GM12878 (cell line): ENCODE measurements around the gene ACSF2. TPM values are rescaled to one million over a fixed set of nuclear protein-coding genes. Genes with fewer than 3 reads are reported as not detected.

ENCODE experiments used
- ATAC-seq: fragments of 200-7000 bp; cut with Tn5 transposase; 3 replicates; pipeline ENCODE4 v1.9.1; 2020; ENCODE audit warnings: mild to moderate bottlenecking, moderate library complexity
- BruUV-seq: library from RNA; stranded (reverse); fragments of 400-500 nt; replicated peaks from 2 replicates; lab custom pipeline; 2021; lab: Mats Ljungman, UMichigan
- CTCF ChIA-PET: fragments of 300-600 bp; sonication (Branson Sonifier 250); formaldehyde crosslinking; extraction: SDS; loops from one replicate; lab custom pipeline; 2021; ENCODE audit warnings: inconsistent platforms; lab: Yijun Ruan, JAX
- POLR2A ChIA-PET: fragments of 350-600 bp; formaldehyde crosslinking; extraction: SDS; loops from one replicate; lab custom pipeline; 2021; ENCODE audit warnings: inconsistent platforms; lab: Charles Lee
- RAD21 ChIA-PET: fragments of 300-600 bp; sonication (Branson Sonifier 250); formaldehyde crosslinking; loops from one replicate; lab custom pipeline; 2023; ENCODE audit warnings: antibody characterized with exemption; ENCODE audit not compliant: unreplicated experiment; lab: Charles Lee
- SMC1A ChIA-PET: fragments of 300-600 bp; sonication (Branson Sonifier 250); formaldehyde crosslinking; loops from one replicate; lab custom pipeline; 2023; ENCODE audit not compliant: unreplicated experiment, uncharacterized antibody; lab: Charles Lee
- DNase-seq: peaks from one replicate; pipeline ENCODE4 v3.0.0-alpha.2; 2011; ENCODE audit warnings: low read depth, low spot score
- FAIRE-seq: peaks from 3 replicates; lab custom pipeline; 2011; peaks lifted over from hg19 to GRCh38; lab: Jason Lieb, UNC
- H2AFZ ChIP-seq: 2 replicates; pipeline ENCODE4 v1.6.0; 2011; ENCODE audit warnings: low read depth, low read length, control low read depth; ENCODE audit not compliant: control insufficient read depth
- H3K27ac ChIP-seq: 2 replicates; pipeline ENCODE4 v1.5.1; 2011; ENCODE audit warnings: control low read depth; ENCODE audit not compliant: control insufficient read depth, insufficient read depth
- H3K27me3 ChIP-seq, 2 experiments: replicated peaks in 1 of 2; 2 replicates each; pipeline versions ENCODE4 v1.6.0 to v1.6.1; 2011; ENCODE audit warnings: low read length in 1 of 2; ENCODE audit not compliant: control insufficient read depth in 2 of 2, insufficient read depth in 2 of 2
- H3K36me3 ChIP-seq, 2 experiments: 2 replicates each; pipeline ENCODE4 v1.5.1; 2011; ENCODE audit warnings: low read length in 1 of 2; ENCODE audit not compliant: control insufficient read depth in 2 of 2, insufficient read depth in 2 of 2
- H3K4me1 ChIP-seq: 2 replicates; pipeline ENCODE4 v1.6.1; 2011; ENCODE audit warnings: mild to moderate bottlenecking, low read length, moderate library complexity, mixed read lengths; ENCODE audit not compliant: control insufficient read depth, insufficient read depth
- H3K4me2 ChIP-seq: 2 replicates; pipeline ENCODE4 v1.6.0; 2011; ENCODE audit warnings: control low read depth; ENCODE audit not compliant: control insufficient read depth, insufficient read depth
- H3K4me3 ChIP-seq: fragments of 200-600 bp; sonication (generic); 2 replicates; pipeline ENCODE4 v1.5.1; 2016
- H3K79me2 ChIP-seq: 2 replicates; pipeline ENCODE4 v1.6.0; 2011; ENCODE audit warnings: low read length; ENCODE audit not compliant: control insufficient read depth, insufficient read depth
- H3K9ac ChIP-seq: 2 replicates; pipeline ENCODE4 v1.8.0; 2011; ENCODE audit warnings: low read length, control low read depth, mixed read lengths; ENCODE audit not compliant: control insufficient read depth, insufficient read depth
- H3K9me3 ChIP-seq: replicated peaks from 3 replicates; pipeline ENCODE4 v1.5.1; 2011; ENCODE audit warnings: mild to moderate bottlenecking, low read length; ENCODE audit not compliant: control insufficient read depth, insufficient read depth
- H4K20me1 ChIP-seq: 2 replicates; pipeline ENCODE4 v1.6.0; 2011; ENCODE audit not compliant: control insufficient read depth, insufficient read depth
- DPF2 ChIP-seq: fragments of 450-650 bp; IDR thresholded peaks from 2 replicates; pipeline ENCODE4 v1.6.1; 2017; ENCODE audit warnings: mild to moderate bottlenecking
- FOXM1 ChIP-seq: IDR thresholded peaks from 2 replicates; pipeline ENCODE4 v1.6.1; 2012; ENCODE audit warnings: low read depth, mild to moderate bottlenecking, inconsistent platforms, low read length, moderate library complexity
- MXI1 ChIP-seq: fragments of 150-350 bp; IDR thresholded peaks from 2 replicates; pipeline ENCODE4 v1.6.1; 2011; ENCODE audit warnings: low read depth, mild to moderate bottlenecking, inconsistent platforms, low read length, improper control_type of control experiment
- POU2F2 ChIP-seq: IDR thresholded peaks from 3 replicates; pipeline ENCODE4 v1.6.1; 2011; ENCODE audit warnings: low read depth, mild to moderate bottlenecking, low read length, borderline replicate concordance
- RB1 ChIP-seq: fragments of 450-650 bp; formaldehyde crosslinking; IDR thresholded peaks from 2 replicates; pipeline ENCODE4 v1.6.1; 2017; ENCODE audit warnings: mild to moderate bottlenecking, borderline replicate concordance
- REST ChIP-seq: IDR thresholded peaks from 2 replicates; pipeline ENCODE4 v1.6.1; 2012; ENCODE audit warnings: mild to moderate bottlenecking, low read depth, low read length
- TCF12 ChIP-seq: IDR thresholded peaks from 2 replicates; pipeline ENCODE4 v1.6.1; 2011; ENCODE audit warnings: low read depth, mild to moderate bottlenecking, low read length
- ZNF622 ChIP-seq: fragments of 450-650 bp; IDR thresholded peaks from 2 replicates; pipeline ENCODE4 v1.6.1; 2017; ENCODE audit warnings: mild to moderate bottlenecking, inconsistent platforms
- ZNF687 ChIP-seq: fragments of 450-650 bp; IDR thresholded peaks from 2 replicates; pipeline ENCODE4 v1.6.1; 2017; ENCODE audit warnings: mild to moderate bottlenecking, moderate library complexity
- WGBS: methylation state at CpG from one replicate; pipeline ENCODE4 v1.1.6; 2016; ENCODE audit warnings: low lambda C conversion rate; ENCODE audit not compliant: insufficient replicate concordance, insufficient coverage; ENCODE audit errors: missing lambda C conversion rate; 5-methylcytosine and 5-hydroxymethylcytosine counted together
- in situ Hi-C: fragments of 300-500 bp; cut with MboI; formaldehyde crosslinking; loops from 9 replicates; pipeline ENCODE4 v1.14.3; 2018; ENCODE audit warnings: mixed read lengths
- intact Hi-C: fragments of 100-400 bp; cut with micrococcal nuclease; formaldehyde crosslinking; loops from one replicate; pipeline ENCODE4 v1.14.2; 2022; ENCODE audit not compliant: unreplicated experiment
- polyA plus RNA-seq, 11 experiments: library from polyadenylated mRNA; depleted of rRNA in 4 of 11; unstranded in 6 of 11; stranded (reverse) in 5 of 11; fragments of >200 nt; fragmentation: Nextera tagmentation in 4 of 11; fragmentation: Illumina TruSeq in 1 of 11; extraction: Ambion mirVana in 4 of 11; extraction: Trizol in 1 of 11; gene quantifications; 1 replicate in 1 of 11; 2 replicates in 10 of 11; pipeline versions ENCODE4 v1.2.1 to v1.2.3, GENCODE V29; 2011 to 2016; ENCODE audit warnings: inconsistent platforms in 2 of 11, missing spikeins in 2 of 11, low read depth in 1 of 11
- total RNA-seq, 4 experiments: library from RNA; depleted of rRNA in 3 of 4; stranded (reverse); fragments of >200 nt in 3 of 4; fragmentation: Illumina TruSeq in 1 of 4; extraction: Trizol in 1 of 4; gene quantifications; 2 replicates each; pipeline versions ENCODE4 v1.2.1 to v1.2.3, GENCODE V29; 2013 to 2021

Gene ACSF2
- total and polyA plus RNA-seq, 10 of the 15 experiments (the other 5 are each of a cell fraction or from before 2014, with no cell fraction given): 7.1 to 32.8 (median 16.8) TPM

- TF ChIP-seq REST: no peak
- no peak for TF ChIP-seq MXI1
- no peak for TF ChIP-seq DPF2
- no peak for TF ChIP-seq RB1
- no peak for TF ChIP-seq POU2F2
Measured at GRCh38 chr17:50448643-50449042, 22.6 kb downstream of the ACSF2 start (continued).

DNA sequence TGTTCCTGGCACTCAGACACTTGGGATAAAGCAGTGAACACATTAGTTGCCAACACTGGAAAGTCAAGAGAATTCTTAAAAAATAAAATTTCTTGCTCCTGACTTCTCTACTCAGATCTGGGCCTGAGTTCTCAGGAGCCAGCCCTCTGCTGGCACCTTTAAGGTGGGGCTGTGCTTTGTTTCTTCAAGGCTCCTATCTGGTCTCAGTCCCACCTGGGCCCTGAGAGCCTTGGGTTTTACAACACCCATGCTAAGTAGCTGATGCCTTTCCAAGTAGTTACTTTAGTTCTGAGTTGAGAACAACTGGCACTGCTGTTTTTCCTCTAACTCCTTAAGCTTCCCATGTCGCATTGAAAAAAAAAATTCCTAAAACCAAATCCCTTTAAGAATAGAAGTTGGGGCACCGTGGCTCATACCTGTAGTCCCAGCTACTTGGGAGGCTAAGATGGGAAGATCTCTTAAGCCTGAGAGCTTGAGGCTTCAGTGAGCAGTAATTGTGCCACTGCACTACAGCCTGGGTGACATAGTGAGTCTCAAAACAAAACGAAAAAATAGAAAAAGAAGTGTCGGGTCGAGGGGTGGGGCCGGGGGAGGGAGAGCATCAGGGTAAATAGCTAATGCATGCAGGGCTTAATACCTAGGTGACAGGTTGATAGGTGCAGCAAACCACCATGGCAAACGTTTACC is 26.1 kb downstream of the ACSF2 start:
- Histone ChIP-seq H3K79me2 (no peaks in the 10 kb centered on the region), H3K4me2 (peak overlapping the region; percentile 82)
- POLR2A ChIA-PET: interaction anchor here (1.6 kb wide), 1 partner anchor 27 kb away, joined by 3 read pairs; no protein-coding TSS in a partner anchor
- TF ChIP-seq TCF12: no peak
- TF ChIP-seq ZNF687: no peak
- no peak for TF ChIP-seq FOXM1
- no peak for TF ChIP-seq ZNF622

More for the DNA sequence above, 26.1 kb downstream of the ACSF2 start:
- intact Hi-C loops: no loop called here
- Histone ChIP-seq H4K20me1 (no peaks in the 10 kb centered on the region), H3K9ac (no peak overlapping the region; the same call in 1 of the 2 replicates), H3K9me3 (no peaks in the 10 kb centered on the region), H2AFZ (peak overlapping the region; percentile 8), H3K4me1 (peaks cover 11% of the 10 kb centered on the region), H3K4me3 (0 out of 2 replicates have a peak overlapping the region, but pooled peaks have one; percentile 33), H3K36me3 (no peaks in the 10 kb centered on the region), H3K27ac (no peak overlapping the region), H3K27me3 (no peaks in the 10 kb centered on the region)
- ChIA-PET CTCF (interaction anchor here (0.6 to 1.9 kb wide), 7 partner anchors 8 to 390 kb away, joined by 3 to 8 read pairs (median 3); partner anchors contain the start of gene LRRC59), SMC1A (interaction anchor here (2.0 to 2.3 kb wide), 2 partner anchors 22 to 56 kb away, joined by 4 to 7 read pairs; partner anchors contain the start of gene LRRC59), RAD21 (interaction anchor here (1.0 kb wide), 1 partner anchor 55 kb away, joined by 6 read pairs; the partner anchor contains the start of gene LRRC59)
- FAIRE-seq (peak; percentile 7), DNase-seq (peak; percentile 2), ATAC-seq (peak; percentile 79)
- WGBS: 0% methylated on average over 7 of the region's 7 CpGs
- in situ Hi-C loops: no loop called here
- BruUV-seq: no TSS peak
